ENCODE results near the gene PIGC.

The PIGC gene

GRCh38 chr1:172466795-172467407 lies 23.0 kb upstream of the PIGC start:
- H3K9me3 ChIP-seq (ENCODE audit: control insufficient read depth, insufficient read depth, low read depth, low read length) = no peaks in the 10 kb centered on the region
- H3K27me3 ChIP-seq (ENCODE audit: control insufficient read depth, insufficient read depth, low read length) = no peaks in the 10 kb centered on the region
- H3K27ac ChIP-seq (ENCODE audit: low read depth, low read length) = no peak overlapping the region
- no peaks in the 10 kb centered on the region for H3K4me1 ChIP-seq (ENCODE audit: control insufficient read depth, insufficient read depth, low read length)
- no peak overlapping the region for H3K4me3 ChIP-seq (ENCODE audit: low read depth, low read length)
- no peak overlapping the region for H3K9ac ChIP-seq (ENCODE audit: low read length)
- no peaks in the 10 kb centered on the region for H3K36me3 ChIP-seq (ENCODE audit: control insufficient read depth, insufficient read depth, low read length)

- Histone ChIP-seq H3K27me3 (ENCODE audit: control insufficient read depth, insufficient read depth, low read length) (no peaks in the 10 kb centered on the region), H3K9ac (ENCODE audit: low read length) (no peak overlapping the region), H3K4me1 (ENCODE audit: control insufficient read depth, insufficient read depth, low read length) (peaks cover 4% of the 10 kb centered on the region; the same call in 1 of the 2 replicates), H3K9me3 (ENCODE audit: control insufficient read depth, insufficient read depth, low read depth, low read length) (no peaks in the 10 kb centered on the region), H3K4me3 (ENCODE audit: low read depth, low read length) (no peak overlapping the region), H3K36me3 (ENCODE audit: control insufficient read depth, insufficient read depth, low read length) (no peaks in the 10 kb centered on the region), H3K27ac (ENCODE audit: low read depth, low read length) (no peak overlapping the region)
Measured at GRCh38 chr1:172465617-172466016, 21.7 kb upstream of the PIGC start.

GRCh38 chr1:172460887-172461315 lies 17.0 kb upstream of the PIGC start:
- Histone ChIP-seq H3K27ac (ENCODE audit: low read depth, low read length) (no peak overlapping the region), H3K4me1 (ENCODE audit: control insufficient read depth, insufficient read depth, low read length) (peaks cover 4% of the 10 kb centered on the region; the same call in 1 of the 2 replicates), H3K9me3 (ENCODE audit: control insufficient read depth, insufficient read depth, low read depth, low read length) (no peaks in the 10 kb centered on the region), H3K36me3 (ENCODE audit: control insufficient read depth, insufficient read depth, low read length) (no peaks in the 10 kb centered on the region), H3K4me3 (ENCODE audit: low read depth, low read length) (no peak overlapping the region), H3K9ac (ENCODE audit: low read length) (no peak overlapping the region), H3K27me3 (ENCODE audit: control insufficient read depth, insufficient read depth, low read length) (no peaks in the 10 kb centered on the region)

GRCh38 chr1:172460177-172460576 lies 16.3 kb upstream of the PIGC start:
- H3K36me3 ChIP-seq (ENCODE audit: control insufficient read depth, insufficient read depth, low read length) = no peaks in the 10 kb centered on the region
- H3K4me3 ChIP-seq (ENCODE audit: low read depth, low read length) = no peak overlapping the region
- H3K9ac ChIP-seq (ENCODE audit: low read length) = no peak overlapping the region
- H3K9me3 ChIP-seq (ENCODE audit: control insufficient read depth, insufficient read depth, low read depth, low read length) = no peaks in the 10 kb centered on the region
- H3K27ac ChIP-seq (ENCODE audit: low read depth, low read length) = no peak overlapping the region
- no peaks in the 10 kb centered on the region for H3K27me3 ChIP-seq (ENCODE audit: control insufficient read depth, insufficient read depth, low read length)
- H3K4me1 ChIP-seq (ENCODE audit: control insufficient read depth, insufficient read depth, low read length) = peaks cover 4% of the 10 kb centered on the region; the same call in 1 of the 2 replicates

- H3K9ac ChIP-seq (ENCODE audit: low read length) = no peak overlapping the region
- H3K4me3 ChIP-seq (ENCODE audit: low read depth, low read length) = no peak overlapping the region
- peaks cover 4% of the 10 kb centered on the region; the same call in 1 of the 2 replicates for H3K4me1 ChIP-seq (ENCODE audit: control insufficient read depth, insufficient read depth, low read length)
- H3K36me3 ChIP-seq (ENCODE audit: control insufficient read depth, insufficient read depth, low read length) = no peaks in the 10 kb centered on the region
- no peaks in the 10 kb centered on the region for H3K27me3 ChIP-seq (ENCODE audit: control insufficient read depth, insufficient read depth, low read length)
- H3K27ac ChIP-seq (ENCODE audit: low read depth, low read length) = no peak overlapping the region
- no peaks in the 10 kb centered on the region for H3K9me3 ChIP-seq (ENCODE audit: control insufficient read depth, insufficient read depth, low read depth, low read length)
Measured at GRCh38 chr1:172457479-172458130, 13.7 kb upstream of the PIGC start.

- Histone ChIP-seq H3K27me3 (ENCODE audit: control insufficient read depth, insufficient read depth, low read length) (no peaks in the 10 kb centered on the region), H3K4me1 (ENCODE audit: control insufficient read depth, insufficient read depth, low read length) (peaks cover 4% of the 10 kb centered on the region; the same call in 1 of the 2 replicates), H3K36me3 (ENCODE audit: control insufficient read depth, insufficient read depth, low read length) (no peaks in the 10 kb centered on the region), H3K9me3 (ENCODE audit: control insufficient read depth, insufficient read depth, low read depth, low read length) (no peaks in the 10 kb centered on the region), H3K27ac (ENCODE audit: low read depth, low read length) (no peak overlapping the region), H3K9ac (ENCODE audit: low read length) (no peak overlapping the region), H3K4me3 (ENCODE audit: low read depth, low read length) (no peak overlapping the region)
Measured at GRCh38 chr1:172456344-172456769, 12.5 kb upstream of the PIGC start.

GRCh38 chr1:172455451-172455850 lies 11.6 kb upstream of the PIGC start:
- Histone ChIP-seq H3K27me3 (ENCODE audit: control insufficient read depth, insufficient read depth, low read length) (no peaks in the 10 kb centered on the region), H3K4me3 (ENCODE audit: low read depth, low read length) (no peak overlapping the region), H3K9me3 (ENCODE audit: control insufficient read depth, insufficient read depth, low read depth, low read length) (no peaks in the 10 kb centered on the region), H3K36me3 (ENCODE audit: control insufficient read depth, insufficient read depth, low read length) (no peaks in the 10 kb centered on the region), H3K27ac (ENCODE audit: low read depth, low read length) (no peak overlapping the region), H3K4me1 (ENCODE audit: control insufficient read depth, insufficient read depth, low read length) (no peaks in the 10 kb centered on the region), H3K9ac (ENCODE audit: low read length) (no peak overlapping the region)

GRCh38 chr1:172453607-172454006 lies 9.7 kb upstream of the PIGC start:
- Histone ChIP-seq H3K36me3 (ENCODE audit: control insufficient read depth, insufficient read depth, low read length) (no peaks in the 10 kb centered on the region), H3K9me3 (ENCODE audit: control insufficient read depth, insufficient read depth, low read depth, low read length) (no peaks in the 10 kb centered on the region), H3K27me3 (ENCODE audit: control insufficient read depth, insufficient read depth, low read length) (no peaks in the 10 kb centered on the region), H3K4me1 (ENCODE audit: control insufficient read depth, insufficient read depth, low read length) (no peaks in the 10 kb centered on the region), H3K4me3 (ENCODE audit: low read depth, low read length) (no peak overlapping the region), H3K27ac (ENCODE audit: low read depth, low read length) (no peak overlapping the region), H3K9ac (ENCODE audit: low read length) (no peak overlapping the region)

- Histone ChIP-seq H3K9me3 (ENCODE audit: control insufficient read depth, insufficient read depth, low read depth, low read length) (no peaks in the 10 kb centered on the region), H3K4me3 (ENCODE audit: low read depth, low read length) (no peak overlapping the region), H3K36me3 (ENCODE audit: control insufficient read depth, insufficient read depth, low read length) (no peaks in the 10 kb centered on the region), H3K4me1 (ENCODE audit: control insufficient read depth, insufficient read depth, low read length) (no peaks in the 10 kb centered on the region), H3K27me3 (ENCODE audit: control insufficient read depth, insufficient read depth, low read length) (no peaks in the 10 kb centered on the region), H3K9ac (ENCODE audit: low read length) (no peak overlapping the region), H3K27ac (ENCODE audit: low read depth, low read length) (no peak overlapping the region)
Measured at GRCh38 chr1:172453153-172453545, 9.3 kb upstream of the PIGC start.

GRCh38 chr1:172452536-172453152 lies 8.8 kb upstream of the PIGC start:
- Histone ChIP-seq H3K4me3 (ENCODE audit: low read depth, low read length) (no peak overlapping the region), H3K36me3 (ENCODE audit: control insufficient read depth, insufficient read depth, low read length) (no peaks in the 10 kb centered on the region), H3K27ac (ENCODE audit: low read depth, low read length) (no peak overlapping the region), H3K27me3 (ENCODE audit: control insufficient read depth, insufficient read depth, low read length) (no peaks in the 10 kb centered on the region), H3K9me3 (ENCODE audit: control insufficient read depth, insufficient read depth, low read depth, low read length) (no peaks in the 10 kb centered on the region), H3K9ac (ENCODE audit: low read length) (no peak overlapping the region), H3K4me1 (ENCODE audit: control insufficient read depth, insufficient read depth, low read length) (no peaks in the 10 kb centered on the region)

- no peak overlapping the region for H3K9ac ChIP-seq (ENCODE audit: low read length)
- no peaks in the 10 kb centered on the region for H3K36me3 ChIP-seq (ENCODE audit: control insufficient read depth, insufficient read depth, low read length)
- no peak overlapping the region for H3K27ac ChIP-seq (ENCODE audit: low read depth, low read length)
- no peaks in the 10 kb centered on the region for H3K4me1 ChIP-seq (ENCODE audit: control insufficient read depth, insufficient read depth, low read length)
- no peaks in the 10 kb centered on the region for H3K9me3 ChIP-seq (ENCODE audit: control insufficient read depth, insufficient read depth, low read depth, low read length)
- H3K4me3 ChIP-seq (ENCODE audit: low read depth, low read length) = no peak overlapping the region
- no peaks in the 10 kb centered on the region for H3K27me3 ChIP-seq (ENCODE audit: control insufficient read depth, insufficient read depth, low read length)
Measured at GRCh38 chr1:172451002-172451443, 7.2 kb upstream of the PIGC start.
